Thymus (tissue), 11 donors: Measurements from ENCODE around the gene TIAM2. TPM values are rescaled to one million over a fixed set of nuclear protein-coding genes. Genes with fewer than 3 reads are reported as not detected.
"Not testable (repeated sequence)": the region's sequence is repeated elsewhere in the genome, so short reads cannot be mapped to it uniquely, and the experiment has no call there.

Experiments used
- DNase-seq, 9 donors: peaks; one replicate each; pipeline ENCODE4 v3.0.0-alpha.2; 2013; ENCODE audit warnings: low spot score in 9 of 9, low read depth in 6 of 9, missing footprints in 1 of 9
- H3K27ac ChIP-seq, 2 donors: one replicate each; pipeline ENCODE4 v1.5.1; 2013; ENCODE audit warnings: control low read depth in 1 of 2, low read depth in 1 of 2, low read length in 1 of 2, mild to moderate bottlenecking in 1 of 2, moderate library complexity in 1 of 2
- H3K27me3 ChIP-seq, 2 donors: one replicate each; pipeline ENCODE4 v1.5.1; 2013; ENCODE audit warnings: low read length in 1 of 2; ENCODE audit not compliant: control insufficient read depth in 2 of 2, insufficient read depth in 1 of 2
- H3K36me3 ChIP-seq, 2 donors: one replicate each; pipeline ENCODE4 v1.5.1; 2013; ENCODE audit warnings: low read length in 1 of 2, mild to moderate bottlenecking in 1 of 2, moderate library complexity in 1 of 2; ENCODE audit not compliant: control insufficient read depth in 2 of 2, insufficient read depth in 2 of 2
- H3K4me1 ChIP-seq, 2 donors: one replicate each; pipeline ENCODE4 v1.5.1; 2013; ENCODE audit warnings: low read length in 2 of 2; ENCODE audit not compliant: control insufficient read depth in 2 of 2, insufficient read depth in 2 of 2
- H3K4me3 ChIP-seq, 2 donors: one replicate each; pipeline ENCODE4 v1.5.1; 2013; ENCODE audit warnings: low read length in 2 of 2, control low read depth in 1 of 2, mild to moderate bottlenecking in 1 of 2
- H3K9me3 ChIP-seq, 2 donors: one replicate each; pipeline ENCODE4 v1.5.1; 2013; ENCODE audit warnings: low read length in 1 of 2, mild to moderate bottlenecking in 1 of 2; ENCODE audit not compliant: control insufficient read depth in 2 of 2, insufficient read depth in 1 of 2
- WGBS: extraction: QIAGEN DNeasy Blood & Tissue Kit; methylation state at CpG from one replicate; pipeline ENCODE4 v1.1.7; 2013; 5-methylcytosine and 5-hydroxymethylcytosine counted together
- polyA plus RNA-seq: library from polyadenylated mRNA; stranded (reverse); fragments of 200-250 nt; gene quantifications from one replicate; pipeline ENCODE4 v1.2.3, GENCODE V29; 2013
- total RNA-seq: library from RNA; stranded (reverse); fragments of 120-200 nt; gene quantifications from one replicate; pipeline ENCODE4 v1.2.4, GENCODE V29; 2013
- donor health status: healthy.

Gene TIAM2
- total and polyA plus RNA-seq, 2 donors: 5.4 to 7.8 TPM

- Histone ChIP-seq H3K4me3 (no peak overlapping the region), H3K27ac (no peak overlapping the region), H3K36me3 (no peaks in the 10 kb centered on the region), H3K27me3 (no peaks in the 10 kb centered on the region), H3K9me3 (no peaks in the 10 kb centered on the region), H3K4me1 (no peaks in the 10 kb centered on the region)
- no peak for DNase-seq
- WGBS: 78% methylated on average over 1 of the region's 1 CpG
These were observed 95.1 kb downstream of the TIAM2 start for GRCh38 chr6:155090166-155090565.

DNA sequence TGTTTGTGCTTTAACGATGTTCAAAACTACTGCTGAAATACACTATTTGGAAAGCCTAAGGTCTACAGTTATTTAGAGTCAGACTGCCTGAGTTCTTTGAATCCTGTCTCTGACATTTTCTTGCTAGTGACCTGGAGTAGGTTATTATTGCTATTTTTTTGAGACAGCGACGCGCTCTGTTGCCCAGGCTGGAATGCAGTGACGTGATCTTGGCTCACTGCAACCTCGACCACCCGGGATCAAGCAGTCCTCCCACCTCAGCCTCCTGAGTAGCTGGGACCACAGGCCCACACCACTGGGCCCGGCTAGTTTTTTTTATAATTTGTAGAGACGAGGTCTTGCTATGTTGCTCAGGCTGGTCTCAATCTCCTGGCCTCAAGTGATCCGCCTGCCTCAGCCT is 96.6 kb downstream of the TIAM2 start:
- 98% methylated on average over 10 of the region's 10 CpGs for WGBS
- Histone ChIP-seq H3K36me3 (no peaks in the 10 kb centered on the region), H3K27me3 (no peaks in the 10 kb centered on the region), H3K27ac (no peak overlapping the region), H3K9me3 (no peaks in the 10 kb centered on the region), H3K4me3 (no peak overlapping the region), H3K4me1 (no peaks in the 10 kb centered on the region)
- no peak for DNase-seq

DNA sequence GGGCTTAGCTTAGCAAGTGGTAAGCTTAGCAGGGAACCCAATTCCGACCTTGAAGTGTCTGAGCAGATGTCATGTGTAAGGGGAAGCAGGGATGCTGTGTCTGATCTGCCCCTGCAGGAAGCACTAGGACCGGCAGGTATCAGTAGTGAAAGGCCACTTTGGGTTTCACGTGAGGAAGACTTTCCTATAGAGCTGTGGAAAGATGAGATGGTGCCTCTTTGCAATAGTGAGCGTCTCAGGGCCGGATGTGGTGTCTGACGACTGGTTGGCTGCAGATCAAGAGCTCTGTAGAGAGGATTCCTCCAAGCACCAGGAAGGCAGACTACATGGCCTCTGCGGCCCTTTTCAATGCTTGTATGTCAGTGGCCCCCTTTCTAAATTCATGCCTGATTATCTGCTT is 98.3 kb downstream of the TIAM2 start:
- H3K4me3 ChIP-seq: no peak overlapping the region
- no peak overlapping the region for H3K27ac ChIP-seq
- WGBS: 85% methylated on average over 7 of the region's 7 CpGs
- no peak for DNase-seq
- no peaks in the 10 kb centered on the region for H3K4me1 ChIP-seq
- H3K36me3 ChIP-seq: no peaks in the 10 kb centered on the region
- no peaks in the 10 kb centered on the region for H3K27me3 ChIP-seq
- H3K9me3 ChIP-seq: peaks cover 0 to 3% of the 10 kb centered on the region in 2 donors

- H3K4me1 ChIP-seq: no peaks in the 10 kb centered on the region
- no peak overlapping the region for H3K4me3 ChIP-seq
- peaks cover 0 to 3% of the 10 kb centered on the region in 2 donors for H3K9me3 ChIP-seq
- DNase-seq: no peak
- H3K36me3 ChIP-seq: no peaks in the 10 kb centered on the region
- WGBS: 93% methylated on average over 8 of the region's 8 CpGs
- H3K27ac ChIP-seq: no peak overlapping the region
- H3K27me3 ChIP-seq: no peaks in the 10 kb centered on the region
These were observed 105.0 kb downstream of the TIAM2 start for GRCh38 chr6:155100087-155100486.

GRCh38 chr6:155100591-155100990 is 105.5 kb downstream of the TIAM2 start:
- no peak overlapping the region for H3K4me3 ChIP-seq
- H3K4me1 ChIP-seq: no peaks in the 10 kb centered on the region
- no peaks in the 10 kb centered on the region for H3K36me3 ChIP-seq
- no peak for DNase-seq
- H3K27ac ChIP-seq: no peak overlapping the region
- H3K27me3 ChIP-seq: no peaks in the 10 kb centered on the region
- 98% methylated on average over 6 of the region's 6 CpGs for WGBS
- peaks cover 0 to 3% of the 10 kb centered on the region in 2 donors for H3K9me3 ChIP-seq

- H3K4me3 ChIP-seq, H3K27ac ChIP-seq, H3K4me1 ChIP-seq, DNase-seq, H3K9me3 ChIP-seq, H3K27me3 ChIP-seq, H3K36me3 ChIP-seq: not testable (repeated sequence)
- WGBS: 94% methylated on average over 9 of the region's 9 CpGs
These were observed 108.0 kb downstream of the TIAM2 start for GRCh38 chr6:155103083-155103645.

DNA sequence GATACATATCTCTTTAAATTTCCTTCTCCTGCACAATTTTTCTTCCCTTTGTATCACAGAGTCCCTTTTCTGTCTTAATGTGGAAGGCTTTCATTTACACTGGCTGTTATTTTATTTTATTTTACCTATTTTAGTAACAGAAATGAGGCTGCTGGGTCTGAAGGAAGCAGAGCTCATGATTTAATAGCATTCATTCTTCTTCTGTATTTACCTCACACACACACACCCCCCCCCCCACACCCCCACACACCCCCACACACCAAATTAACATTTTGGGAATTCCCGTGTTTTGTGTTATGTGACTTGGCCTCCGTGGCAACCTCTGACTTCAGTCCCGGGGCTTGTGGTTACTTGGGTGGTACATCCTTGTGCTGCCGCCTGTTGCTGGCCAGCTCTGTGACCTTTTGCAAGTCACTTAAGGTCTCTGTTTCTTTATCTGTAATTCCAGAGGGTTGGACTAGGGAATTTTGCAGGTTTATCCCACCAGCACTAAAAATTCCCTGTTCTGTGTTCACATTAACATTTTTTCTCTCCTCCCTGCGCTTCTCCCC is 108.8 kb downstream of the TIAM2 start:
- no peaks in the 10 kb centered on the region for H3K9me3 ChIP-seq
- H3K4me3 ChIP-seq: no peak overlapping the region
- no peaks in the 10 kb centered on the region for H3K4me1 ChIP-seq
- H3K36me3 ChIP-seq: no peaks in the 10 kb centered on the region
- H3K27me3 ChIP-seq: no peaks in the 10 kb centered on the region
- WGBS: 86% methylated on average over 5 of the region's 5 CpGs
- DNase-seq: no peak
- no peak overlapping the region for H3K27ac ChIP-seq

GRCh38 chr6:155106456-155107115 is 111.5 kb downstream of the TIAM2 start:
- no peak for DNase-seq
- Histone ChIP-seq H3K27ac (no peak overlapping the region), H3K4me1 (no peaks in the 10 kb centered on the region), H3K4me3 (no peak overlapping the region), H3K27me3 (no peaks in the 10 kb centered on the region), H3K9me3 (no peaks in the 10 kb centered on the region), H3K36me3 (no peaks in the 10 kb centered on the region)
- 74% methylated on average over 8 of the region's 8 CpGs for WGBS

GRCh38 chr6:155107432-155108069 is 112.4 kb downstream of the TIAM2 start:
- DNase-seq: no peak
- no peaks in the 10 kb centered on the region for H3K36me3 ChIP-seq
- 76% methylated on average over 7 of the region's 7 CpGs for WGBS
- no peak overlapping the region for H3K4me3 ChIP-seq
- H3K4me1 ChIP-seq: no peaks in the 10 kb centered on the region
- H3K9me3 ChIP-seq: no peaks in the 10 kb centered on the region
- no peak overlapping the region for H3K27ac ChIP-seq
- H3K27me3 ChIP-seq: no peaks in the 10 kb centered on the region
